GM18868 (cell line): ENCODE data around the gene PKMYT1.

Experiments
- ATAC-seq: cut with Tn5 transposase; IDR thresholded peaks from one replicate; pipeline ENCODE4 v1.9.1; 2021; ENCODE audit warnings: mild to moderate bottlenecking, moderate library complexity; ENCODE audit not compliant: unreplicated experiment

The PKMYT1 gene

GRCh38 chr16:2980227-2981176 is at the start of gene PKMYT1:
Gene PKMYT1 (minus strand): TSS chr16:2980446. CDS start chr16:2979657, 789 bp downstream.
- peak; percentile 71 for ATAC-seq

- no peak for ATAC-seq
These were observed 49.4 kb upstream of the PKMYT1 start for GRCh38 chr16:3029491-3030221.

DNA sequence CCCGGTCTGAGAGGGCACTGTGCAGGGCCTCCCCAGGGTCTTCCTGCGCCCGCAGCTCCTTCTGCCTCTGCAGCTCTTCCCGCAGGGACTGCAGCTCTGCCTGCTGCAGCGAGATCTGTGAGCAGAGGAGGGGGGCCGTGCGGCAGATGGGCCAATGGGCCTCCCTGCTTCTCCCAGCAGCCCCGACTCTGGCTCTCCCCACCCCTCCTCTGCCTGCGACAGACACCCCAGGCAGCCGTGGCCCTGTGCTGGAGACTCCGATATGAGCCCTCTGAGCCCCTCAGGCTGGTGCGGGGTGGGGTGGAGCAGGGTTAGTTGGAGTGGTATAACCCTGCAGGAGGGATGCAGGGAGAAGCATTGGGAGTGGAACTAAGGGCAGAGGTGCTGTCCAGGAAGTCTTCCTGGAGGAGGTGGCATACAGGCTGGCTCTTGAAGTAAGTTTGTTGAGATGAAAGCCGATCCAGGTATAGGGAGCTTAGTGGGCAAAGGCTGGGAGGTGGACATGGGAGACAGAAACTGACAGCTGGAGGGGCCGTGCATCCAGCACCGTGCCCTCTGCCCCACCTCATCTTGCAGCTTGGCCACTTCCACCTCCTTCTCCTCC is 48.6 kb upstream of the PKMYT1 start:
- no peak for ATAC-seq

- ATAC-seq: no peak
These were observed 47.9 kb upstream of the PKMYT1 start for GRCh38 chr16:3027983-3028715.

- no peak for ATAC-seq
These were observed 47.2 kb upstream of the PKMYT1 start for GRCh38 chr16:3027489-3027795.

DNA sequence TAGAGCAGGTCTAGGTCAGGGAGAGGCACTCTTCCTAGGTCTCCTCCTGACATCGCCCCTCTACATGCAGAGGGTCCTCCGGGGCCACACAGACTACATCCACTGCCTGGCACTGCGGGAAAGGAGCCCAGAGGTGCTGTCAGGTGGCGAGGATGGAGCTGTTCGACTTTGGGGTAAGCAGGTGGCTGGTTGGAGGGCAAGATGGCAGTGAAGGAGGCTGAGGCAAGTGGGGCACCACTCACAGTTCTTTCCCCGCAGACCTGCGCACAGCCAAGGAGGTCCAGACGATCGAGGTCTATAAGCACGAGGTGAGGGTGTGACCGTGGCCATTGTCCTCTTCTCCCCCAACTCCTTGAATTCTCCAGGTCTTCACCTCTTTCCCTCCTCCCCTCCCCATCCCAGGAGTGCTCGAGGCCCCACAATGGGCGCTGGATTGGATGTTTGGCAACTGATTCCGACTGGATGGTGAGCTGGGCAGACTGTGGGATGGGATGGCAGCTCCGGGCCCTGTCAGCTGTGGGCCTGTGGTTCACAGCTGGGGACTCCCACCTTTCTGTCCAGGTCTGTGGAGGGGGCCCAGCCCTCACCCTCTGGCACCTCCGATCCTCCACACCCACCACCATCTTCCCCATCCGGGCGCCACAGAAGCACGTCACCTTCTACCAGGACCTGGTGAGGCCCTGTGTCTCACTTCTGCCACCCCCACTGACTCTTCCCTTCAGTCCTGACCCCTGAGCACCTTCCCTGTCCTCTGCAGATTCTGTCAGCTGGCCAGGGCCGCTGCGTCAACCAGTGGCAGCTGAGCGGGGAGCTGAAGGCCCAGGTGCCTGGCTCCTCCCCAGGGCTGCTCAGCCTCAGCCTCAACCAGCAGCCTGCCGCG is 46.6 kb upstream of the PKMYT1 start:
- no peak for ATAC-seq

- no peak for ATAC-seq
These were observed 45.7 kb upstream of the PKMYT1 start for GRCh38 chr16:3026003-3026378.

GRCh38 chr16:3025032-3026002 is 45.1 kb upstream of the PKMYT1 start:
- ATAC-seq: no peak

DNA sequence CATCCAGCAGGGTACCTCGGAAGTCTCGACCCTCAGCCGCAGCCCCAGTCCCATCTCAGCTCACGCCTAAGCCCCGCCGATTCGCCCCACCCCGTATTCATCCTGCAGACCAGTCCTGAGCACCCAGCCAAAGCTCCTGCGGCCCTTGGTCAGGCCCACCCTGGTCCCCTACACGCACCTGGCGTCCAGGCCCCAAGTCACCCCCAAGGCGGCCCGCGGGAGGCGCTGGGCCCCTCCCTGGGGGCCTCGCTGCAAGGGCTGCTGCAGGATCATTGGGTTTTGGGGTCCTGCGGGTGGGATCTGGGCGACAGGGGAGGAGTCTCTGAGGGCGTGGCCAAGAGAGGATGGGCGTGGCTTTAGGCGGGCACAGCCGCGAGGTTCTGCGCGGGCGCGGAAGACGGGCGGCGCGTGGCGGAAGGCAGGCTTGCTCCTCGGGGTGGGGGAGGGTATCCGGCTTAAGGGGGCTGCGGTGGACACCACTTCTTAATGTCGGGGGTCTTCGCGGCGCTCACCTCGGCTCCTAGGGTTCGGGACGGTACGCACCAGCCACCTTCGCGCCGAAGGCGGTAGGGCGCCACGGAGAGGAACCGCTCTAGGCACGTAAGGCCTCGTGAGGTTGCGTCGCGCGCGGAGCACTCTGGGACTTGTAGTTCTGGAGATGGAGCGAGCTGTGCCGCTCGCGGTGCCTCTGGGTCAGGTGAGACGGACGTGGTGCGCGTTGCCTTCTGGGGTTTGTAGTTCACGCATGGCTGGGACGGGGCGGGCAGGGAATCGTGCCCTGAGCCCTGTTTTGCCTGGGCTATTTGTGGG is 43.6 kb upstream of the PKMYT1 start, which contains the start of the genes HCFC1R1 and THOC6:
HCFC1R1 (minus strand) TSS at position 274 of the 810 bp plus-strand sequence; CDS start at position 273, 1 bp downstream.
THOC6 (plus strand) TSS at position 367 of the 810 bp plus-strand sequence; CDS start at position 659, 292 bp downstream.
- ATAC-seq: peak; percentile 78

- ATAC-seq: no peak
These were observed 43.1 kb upstream of the PKMYT1 start for GRCh38 chr16:3023415-3023668.

- no peak for ATAC-seq
These were observed 42.6 kb upstream of the PKMYT1 start for GRCh38 chr16:3022684-3023414.

DNA sequence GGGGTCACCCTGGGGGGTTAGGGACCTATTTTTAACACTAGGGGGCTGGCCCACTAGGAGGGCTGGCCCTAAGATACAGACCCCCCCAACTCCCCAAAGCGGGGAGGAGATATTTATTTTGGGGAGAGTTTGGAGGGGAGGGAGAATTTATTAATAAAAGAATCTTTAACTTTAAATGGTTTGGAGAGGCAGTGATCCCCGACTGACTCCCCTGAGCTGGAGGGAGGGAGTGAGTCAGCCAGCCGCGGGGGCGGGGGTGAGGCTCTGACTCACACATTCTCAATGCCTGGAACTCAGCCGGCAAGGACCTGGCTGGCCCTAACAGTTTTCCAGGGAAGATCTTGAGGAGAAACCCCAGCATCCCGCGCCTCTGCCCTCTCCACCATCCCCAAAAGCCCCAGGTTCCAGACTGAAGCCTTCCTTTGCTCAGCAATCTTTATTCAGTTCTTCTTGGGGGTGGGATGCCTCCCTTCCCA is 42.0 kb upstream of the PKMYT1 start:
- ATAC-seq: no peak

GRCh38 chr16:3021449-3022207 is 41.4 kb upstream of the PKMYT1 start:
- no peak for ATAC-seq

- ATAC-seq: no peak
These were observed 40.6 kb upstream of the PKMYT1 start for GRCh38 chr16:3020604-3021448.

- ATAC-seq: no peak
These were observed 40.0 kb upstream of the PKMYT1 start, which contains the start of gene TNFRSF12A for GRCh38 chr16:3020247-3020603. Gene TNFRSF12A (plus strand): TSS chr16:3020368. CDS start chr16:3020398, 30 bp downstream.
